Hepatocyte (in vitro differentiated cells): ENCODE results near the gene DPH1. TPM values are rescaled to one million over a fixed set of nuclear protein-coding genes. Genes with fewer than 3 reads are reported as not detected.

Source experiments
- DNase-seq: peaks from one replicate; pipeline ENCODE4 v3.0.0-alpha.2; 2016; ENCODE audit warnings: low spot score
- H2AFZ ChIP-seq: fragments of 200-600 bp; sonication (generic); 2 replicates; pipeline ENCODE4 v1.6.0; 2016; ENCODE audit warnings: antibody characterized with exemption, mild to moderate bottlenecking
- H3K27ac ChIP-seq: fragments of 200-600 bp; sonication (generic); 2 replicates; pipeline ENCODE4 v1.5.1; 2016; ENCODE audit warnings: mild to moderate bottlenecking
- H3K27me3 ChIP-seq: fragments of 200-600 bp; sonication (generic); 2 replicates; pipeline ENCODE4 v1.6.1; 2016
- H3K36me3 ChIP-seq: fragments of 200-600 bp; sonication (generic); replicated peaks from 2 replicates; pipeline ENCODE4 v1.5.1; 2016; ENCODE audit warnings: low read depth; ENCODE audit not compliant: insufficient read depth
- H3K4me1 ChIP-seq: fragments of 200-600 bp; sonication (generic); 2 replicates; pipeline ENCODE4 v1.5.1; 2016; ENCODE audit warnings: mild to moderate bottlenecking, moderate library complexity; ENCODE audit not compliant: insufficient read depth
- H3K4me2 ChIP-seq: fragments of 200-600 bp; sonication (generic); 2 replicates; pipeline ENCODE4 v1.6.0; 2016
- H3K4me3 ChIP-seq: fragments of 200-600 bp; sonication (generic); 2 replicates; pipeline ENCODE4 v1.5.1; 2016; ENCODE audit warnings: mild to moderate bottlenecking
- H3K79me2 ChIP-seq: fragments of 200-600 bp; sonication (generic); 2 replicates; pipeline ENCODE4 v1.6.0; 2017; ENCODE audit warnings: mild to moderate bottlenecking
- H3K9me2 ChIP-seq: fragments of 200-600 bp; sonication (generic); replicated peaks from 2 replicates; pipeline ENCODE4 v1.6.0; 2017; ENCODE audit warnings: mild to moderate bottlenecking; ENCODE audit not compliant: insufficient read depth
- H3K9me3 ChIP-seq: fragments of 200-600 bp; sonication (generic); 2 replicates; pipeline ENCODE4 v1.5.1; 2016; ENCODE audit warnings: low read depth, mild to moderate bottlenecking
- H4K20me1 ChIP-seq: fragments of 200-600 bp; sonication (generic); 2 replicates; pipeline ENCODE4 v1.6.0; 2016; ENCODE audit warnings: mild to moderate bottlenecking; ENCODE audit not compliant: insufficient read depth, poor library complexity, severe bottlenecking
- CTCF ChIP-seq: fragments of 200-600 bp; sonication (generic); IDR thresholded peaks from 2 replicates; pipeline ENCODE4 v1.5.1; 2016; ENCODE audit warnings: antibody characterized with exemption, mild to moderate bottlenecking; ENCODE audit not compliant: poor library complexity
- EZH2 ChIP-seq: fragments of 200-600 bp; sonication (generic); IDR thresholded peaks from 2 replicates; pipeline ENCODE4 v1.6.1; 2016; ENCODE audit warnings: antibody characterized with exemption, mild to moderate bottlenecking, borderline replicate concordance
- EZH2phosphoT487 ChIP-seq: fragments of 200-600 bp; sonication (generic); IDR thresholded peaks from one replicate; pipeline ENCODE4 v1.6.1; 2018; ENCODE audit warnings: antibody characterized with exemption, mild to moderate bottlenecking, low read depth, moderate library complexity; ENCODE audit not compliant: unreplicated experiment, severe bottlenecking
- WGBS: methylation state at CpG from one replicate; pipeline ENCODE4 v1.1.6; 2016; ENCODE audit warnings: low lambda C conversion rate; ENCODE audit errors: missing lambda C conversion rate; 5-methylcytosine and 5-hydroxymethylcytosine counted together
- microRNA counts: library from miRNA; unstranded; fragments of <30 nt; microRNA quantifications from one replicate; lab custom pipeline; 2017
- microRNA-seq: library from miRNA; unstranded; fragments of <30 nt; microRNA quantifications from one replicate; pipeline ENCODE4, GENCODE V29; 2017
- polyA plus RNA-seq: library from polyadenylated mRNA; unstranded; fragments of >200 nt; fragmentation: Nextera tagmentation; extraction: Ambion mirVana; gene quantifications from 2 replicates; pipeline ENCODE4 v1.2.1, GENCODE V29; 2016
- small RNA-seq: library from RNA; depleted of rRNA; stranded (forward); fragments of <200 nt; gene quantifications from one replicate; pipeline ENCODE3, GENCODE V24; 2014
- total RNA-seq: library from RNA; depleted of rRNA; stranded (reverse); fragments of >200 nt; gene quantifications from 2 replicates; pipeline ENCODE4 v1.2.3, GENCODE V29; 2014

Gene DPH1
- total and polyA plus RNA-seq, 2 experiments from 2014 or later: 27.8 to 45.2 TPM

GRCh38 chr17:2093349-2093748, 63.4 kb downstream of the DPH1 start:
- 86% methylated on average over 5 of the region's 5 CpGs for WGBS

More at GRCh38 chr17:2093349-2093748, 63.4 kb downstream of the DPH1 start:
- no peaks in the 10 kb centered on the region for H4K20me1 ChIP-seq
- no peak overlapping the region for H3K4me3 ChIP-seq
- H3K27ac ChIP-seq: no peak overlapping the region
- no peaks in the 10 kb centered on the region for H3K9me2 ChIP-seq
- no peak overlapping the region for H3K4me2 ChIP-seq
- no peak for TF ChIP-seq EZH2
- no peak for TF ChIP-seq EZH2phosphoT487
- no peak for TF ChIP-seq CTCF
- no peaks in the 10 kb centered on the region for H3K36me3 ChIP-seq
- H3K79me2 ChIP-seq: peaks cover 2% of the 10 kb centered on the region
- H3K4me1 ChIP-seq: peaks cover 30% of the 10 kb centered on the region
- DNase-seq: no peak
- no peaks in the 10 kb centered on the region for H3K27me3 ChIP-seq
- no peaks in the 10 kb centered on the region for H3K9me3 ChIP-seq
- no peak overlapping the region for H2AFZ ChIP-seq

MicroRNAs encoded within 50 kb of the gene (microRNA counts, 767-probe panel; counts per million panel counts)
- microRNA hsa-miR-132-3p (lab: Ali Mortazavi, UCI) (7,093 counts per million, percentile 39 among the panel's probes with 10 or more counts), microRNA hsa-miR-212-3p (lab: Ali Mortazavi, UCI) (not detected)

Small RNA genes lying within 50 kb of the gene (microRNA-seq; reads per million reads assigned to microRNA genes)
- gene MIR132 (1,151 reads per million, percentile 81 among the genes with 10 or more reads in this experiment), gene MIR212 (40.7 reads per million, percentile 49 among the genes with 10 or more reads in this experiment)

Small RNA genes lying within 50 kb of the gene (small RNA-seq; reads per million reads assigned to genes)
- gene AC090617.9 (not detected), gene MIR132 (17.0 reads per million, percentile 96 among the genes with 10 or more reads in this experiment), gene MIR212 (7.5 reads per million, percentile 94 among the genes with 10 or more reads in this experiment), gene OVCA2 (not detected)

Other genes starting within 250 kb of the DPH1 start
- 8.7 and 11.4 TPM in 2 replicates for gene SMYD4, start 200.3 kb upstream of the DPH1 start, total RNA-seq
- gene SMYD4, start 200.3 kb upstream of the DPH1 start, polyA plus RNA-seq: 8.5 and 9.5 TPM in 2 replicates
- gene RPA1, start 200.1 kb upstream of the DPH1 start, total RNA-seq: 15.2 and 17.6 TPM in 2 replicates
- gene RPA1, start 200.1 kb upstream of the DPH1 start, polyA plus RNA-seq: 32.4 and 33.6 TPM in 2 replicates
- gene RTN4RL1, start 4.8 kb upstream of the DPH1 start, total RNA-seq: 0.48 and 1.4 TPM in 2 replicates
- 0.53 and 0.97 TPM in 2 replicates for gene RTN4RL1, start 4.8 kb upstream of the DPH1 start, polyA plus RNA-seq
- 49.2 and 56.4 TPM in 2 replicates for gene OVCA2, start 11.9 kb downstream of the DPH1 start, total RNA-seq
- 72.5 and 72.7 TPM in 2 replicates for gene OVCA2, start 11.9 kb downstream of the DPH1 start, polyA plus RNA-seq
- 8.8 and 9.4 TPM in 2 replicates for gene HIC1, start 24.9 kb downstream of the DPH1 start, total RNA-seq
- gene HIC1, start 24.9 kb downstream of the DPH1 start, polyA plus RNA-seq: 8.2 and 10.2 TPM in 2 replicates